ENCODE data around the gene AKR1B1.

DNA sequence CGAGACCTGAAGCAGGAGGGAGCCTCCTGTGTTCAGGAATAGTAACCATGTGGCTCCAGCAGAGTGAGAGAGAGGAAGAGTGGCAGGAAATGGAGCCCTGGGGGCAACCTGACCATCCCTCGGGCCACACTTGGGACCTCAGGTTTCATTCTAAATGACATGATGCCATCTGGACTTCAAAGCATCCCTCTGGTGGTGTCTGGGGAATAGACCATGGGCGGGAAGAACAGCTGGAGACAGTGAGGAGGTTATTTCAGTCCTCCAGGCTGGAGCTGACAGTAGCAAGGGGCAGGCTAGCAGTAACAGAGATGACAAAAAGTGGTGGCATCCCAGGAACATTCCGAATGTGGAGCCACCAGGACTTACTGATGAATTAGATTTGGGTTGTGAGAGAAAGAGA lies 44.8 kb downstream of the AKR1B1 start:
- TF ChIP-seq KLF13 (CRISPR knock-in tag; IDR thresholded peaks at IDR 0.05), result no peak
- TF ChIP-seq, protein P1, sequence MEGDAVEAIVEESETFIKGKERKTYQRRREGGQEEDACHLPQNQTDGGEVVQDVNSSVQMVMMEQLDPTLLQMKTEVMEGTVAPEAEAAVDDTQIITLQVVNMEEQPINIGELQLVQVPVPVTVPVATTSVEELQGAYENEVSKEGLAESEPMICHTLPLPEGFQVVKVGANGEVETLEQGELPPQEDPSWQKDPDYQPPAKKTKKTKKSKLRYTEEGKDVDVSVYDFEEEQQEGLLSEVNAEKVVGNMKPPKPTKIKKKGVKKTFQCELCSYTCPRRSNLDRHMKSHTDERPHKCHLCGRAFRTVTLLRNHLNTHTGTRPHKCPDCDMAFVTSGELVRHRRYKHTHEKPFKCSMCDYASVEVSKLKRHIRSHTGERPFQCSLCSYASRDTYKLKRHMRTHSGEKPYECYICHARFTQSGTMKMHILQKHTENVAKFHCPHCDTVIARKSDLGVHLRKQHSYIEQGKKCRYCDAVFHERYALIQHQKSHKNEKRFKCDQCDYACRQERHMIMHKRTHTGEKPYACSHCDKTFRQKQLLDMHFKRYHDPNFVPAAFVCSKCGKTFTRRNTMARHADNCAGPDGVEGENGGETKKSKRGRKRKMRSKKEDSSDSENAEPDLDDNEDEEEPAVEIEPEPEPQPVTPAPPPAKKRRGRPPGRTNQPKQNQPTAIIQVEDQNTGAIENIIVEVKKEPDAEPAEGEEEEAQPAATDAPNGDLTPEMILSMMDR (CRISPR knock-in tag; IDR thresholded peaks at IDR 0.05), result no peak
- TF ChIP-seq FOXC1 (CRISPR knock-in tag; IDR thresholded peaks at IDR 0.05; ENCODE audit: borderline replicate concordance), result no peak
- TF ChIP-seq ZBTB21 (CRISPR knock-in tag; IDR thresholded peaks at IDR 0.05), result no peak
- no peak for TF ChIP-seq TGIF2 (CRISPR knock-in tag; IDR thresholded peaks at IDR 0.05)
- TF ChIP-seq, protein P2, sequence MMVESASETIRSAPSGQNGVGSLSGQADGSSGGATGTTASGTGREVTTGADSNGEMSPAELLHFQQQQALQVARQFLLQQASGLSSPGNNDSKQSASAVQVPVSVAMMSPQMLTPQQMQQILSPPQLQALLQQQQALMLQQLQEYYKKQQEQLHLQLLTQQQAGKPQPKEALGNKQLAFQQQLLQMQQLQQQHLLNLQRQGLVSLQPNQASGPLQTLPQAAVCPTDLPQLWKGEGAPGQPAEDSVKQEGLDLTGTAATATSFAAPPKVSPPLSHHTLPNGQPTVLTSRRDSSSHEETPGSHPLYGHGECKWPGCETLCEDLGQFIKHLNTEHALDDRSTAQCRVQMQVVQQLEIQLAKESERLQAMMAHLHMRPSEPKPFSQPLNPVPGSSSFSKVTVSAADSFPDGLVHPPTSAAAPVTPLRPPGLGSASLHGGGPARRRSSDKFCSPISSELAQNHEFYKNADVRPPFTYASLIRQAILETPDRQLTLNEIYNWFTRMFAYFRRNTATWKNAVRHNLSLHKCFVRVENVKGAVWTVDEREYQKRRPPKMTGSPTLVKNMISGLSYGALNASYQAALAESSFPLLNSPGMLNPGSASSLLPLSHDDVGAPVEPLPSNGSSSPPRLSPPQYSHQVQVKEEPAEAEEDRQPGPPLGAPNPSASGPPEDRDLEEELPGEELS (CRISPR knock-in tag; IDR thresholded peaks at IDR 0.05), result no peak
- TF ChIP-seq MAF1 (CRISPR knock-in tag; IDR thresholded peaks at IDR 0.05; ENCODE audit: borderline replicate concordance), result no peak
- TF ChIP-seq POLR2A (IDR thresholded peaks at IDR 0.05; ENCODE audit: insufficient read depth in 1 of 2, low read depth in 2 of 2, low read length in 2 of 2), result no peak

Measured in HepG2 (cell line).